SK-N-SH (cell line): ENCODE measurements around the gene NFASC. TPM values are rescaled to one million over a fixed set of nuclear protein-coding genes. Genes with fewer than 3 reads are reported as not detected.

Experiments used
- CTCF ChIA-PET: fragments of 300-600, 350-600 bp; formaldehyde crosslinking; extraction: SDS; loops from one replicate; lab custom pipeline; 2021; lab: Yijun Ruan, JAX
- POLR2A ChIA-PET: fragments of 350-600 bp; sonication (Branson Sonifier 250); formaldehyde crosslinking; extraction: SDS; loops from one replicate; lab custom pipeline; 2020; ENCODE audit warnings: antibody characterized with exemption, inconsistent platforms; lab: Yijun Ruan, JAX
- DNase-seq: peaks from one replicate; pipeline ENCODE4 v3.0.0; 2012
- H2AFZ ChIP-seq: fragments of 200-600 bp; sonication (generic); 2 replicates; pipeline ENCODE4 v1.8.1; 2016; ENCODE audit warnings: antibody characterized with exemption, mild to moderate bottlenecking, low read depth
- H3F3A ChIP-seq: fragments of 200-600 bp; sonication (generic); replicated peaks from 2 replicates; pipeline ENCODE3; 2016; ENCODE audit warnings: antibody characterized with exemption, mild to moderate bottlenecking; ENCODE audit not compliant: insufficient read depth
- H3K27ac ChIP-seq, 2 experiments: fragments of 200-500 bp in 1 of 2; fragments of 200-600 bp in 1 of 2; sonication (Bioruptor generic) in 1 of 2; sonication (generic), shearing (Covaris generic) in 1 of 2; 2 replicates each; pipeline versions ENCODE4 v1.5.1 to v1.6.1; 2014 to 2016; ENCODE audit warnings: low read depth in 2 of 2, inconsistent platforms in 1 of 2, low read length in 1 of 2, mild to moderate bottlenecking in 1 of 2, mixed read lengths in 1 of 2
- H3K27me3 ChIP-seq: fragments of 200-600 bp; sonication (generic), shearing (Covaris generic); 2 replicates; pipeline ENCODE4 v1.6.1; 2016; ENCODE audit warnings: mixed run types; ENCODE audit not compliant: insufficient read depth
- H3K36me3 ChIP-seq, 2 experiments: fragments of 200-500 bp in 1 of 2; fragments of 200-600 bp in 1 of 2; sonication (Bioruptor generic) in 1 of 2; sonication (generic) in 1 of 2; replicated peaks in 1 of 2; 2 replicates each; pipeline versions ENCODE3 to v1.5.1; 2014 to 2016; ENCODE audit warnings: low read length in 1 of 2, mild to moderate bottlenecking in 1 of 2; ENCODE audit not compliant: insufficient read depth in 2 of 2, control insufficient read depth in 1 of 2
- H3K4me1 ChIP-seq, 2 experiments: fragments of 200-500 bp in 1 of 2; fragments of 200-600 bp in 1 of 2; sonication (Bioruptor generic) in 1 of 2; sonication (generic), shearing (Covaris generic) in 1 of 2; 2 replicates each; pipeline versions ENCODE4 v1.5.1 to v1.6.1; 2014 to 2016; ENCODE audit warnings: low read depth in 1 of 2, low read length in 1 of 2, mixed run types in 1 of 2; ENCODE audit not compliant: insufficient read depth in 2 of 2, control insufficient read depth in 1 of 2
- H3K4me2 ChIP-seq: fragments of 200-600 bp; sonication (generic), shearing (Covaris generic); 2 replicates; pipeline ENCODE4 v1.6.1; 2017; ENCODE audit warnings: mixed run types
- H3K4me3 ChIP-seq, 2 experiments: fragments of 200-500 bp in 1 of 2; fragments of 200-600 bp in 1 of 2; sonication (Bioruptor generic) in 1 of 2; sonication (generic), shearing (Covaris generic) in 1 of 2; 2 replicates each; pipeline versions ENCODE4 v1.5.1 to v1.8.1; 2014 to 2016; ENCODE audit warnings: low read depth in 2 of 2, inconsistent platforms in 1 of 2, low read length in 1 of 2, mild to moderate bottlenecking in 1 of 2, mixed read lengths in 1 of 2, moderate library complexity in 1 of 2
- H3K79me2 ChIP-seq: fragments of 200-600 bp; sonication (generic); 2 replicates; pipeline ENCODE4 v1.8.1; 2017; ENCODE audit warnings: mild to moderate bottlenecking; ENCODE audit not compliant: insufficient read depth
- H3K9ac ChIP-seq: fragments of 200-600 bp; sonication (generic); 2 replicates; pipeline ENCODE4 v1.6.1; 2017; ENCODE audit warnings: mixed run types
- H3K9me2 ChIP-seq: fragments of 200-600 bp; sonication (generic); 2 replicates; pipeline ENCODE4 v1.6.1; 2017; ENCODE audit warnings: mixed run types
- H3K9me3 ChIP-seq: fragments of 200-600 bp; sonication (generic); 2 replicates; pipeline ENCODE4 v1.6.1; 2017; ENCODE audit warnings: mixed run types, mild to moderate bottlenecking, moderate library complexity
- H4K20me1 ChIP-seq: fragments of 200-600 bp; sonication (generic); 2 replicates; pipeline ENCODE4 v1.6.1; 2017; ENCODE audit warnings: mild to moderate bottlenecking, mixed run types; ENCODE audit not compliant: insufficient read depth
- CTCF ChIP-seq: fragments of 200-600 bp; sonication (generic); IDR thresholded peaks from 2 replicates; pipeline ENCODE4 v1.6.1; 2017; ENCODE audit warnings: antibody characterized with exemption, mild to moderate bottlenecking, moderate library complexity
- ELF1 ChIP-seq: IDR thresholded peaks from 2 replicates; pipeline ENCODE4 v1.4.0; 2012
- EZH2phosphoT487 ChIP-seq: fragments of 200-600 bp; sonication (generic); IDR thresholded peaks from 2 replicates; pipeline ENCODE4 v1.6.1; 2017; ENCODE audit warnings: low read depth, mixed run types, mild to moderate bottlenecking, antibody characterized with exemption, moderate library complexity, borderline replicate concordance
- FOSL2 ChIP-seq: IDR thresholded peaks from 2 replicates; pipeline ENCODE4 v1.4.0; 2012; ENCODE audit warnings: low read depth, mild to moderate bottlenecking, moderate library complexity, borderline replicate concordance
- FOXM1 ChIP-seq: IDR thresholded peaks from 2 replicates; pipeline ENCODE4 v1.4.0; 2012; ENCODE audit warnings: low read depth, mild to moderate bottlenecking
- GABPA ChIP-seq: IDR thresholded peaks from 2 replicates; pipeline ENCODE4 v1.4.0; 2012; ENCODE audit warnings: low read depth, mild to moderate bottlenecking
- GATA2 ChIP-seq: sonication (generic); formaldehyde crosslinking; IDR thresholded peaks from 2 replicates; pipeline ENCODE4 v1.5.0; 2020; ENCODE audit warnings: mild to moderate bottlenecking, missing genetic modification reagents
- IRF3 ChIP-seq: fragments of 150-350 bp; IDR thresholded peaks from 2 replicates; pipeline ENCODE4 v1.6.1; 2016; ENCODE audit warnings: mild to moderate bottlenecking, low read depth, low read length
- MEF2A ChIP-seq: IDR thresholded peaks from 2 replicates; pipeline ENCODE4 v1.4.0; 2012; ENCODE audit warnings: low read depth, borderline replicate concordance
- PBX3 ChIP-seq: IDR thresholded peaks from 2 replicates; pipeline ENCODE4; 2012
- RCOR1 ChIP-seq: fragments of 150-350 bp; IDR thresholded peaks from 2 replicates; pipeline ENCODE4 v1.6.1; 2017; ENCODE audit warnings: antibody characterized with exemption, low read length
- REST ChIP-seq: IDR thresholded peaks from 2 replicates; pipeline ENCODE4 v1.6.1; 2012; ENCODE audit warnings: mild to moderate bottlenecking, low read depth, low read length, moderate library complexity
- RFX5 ChIP-seq: IDR thresholded peaks from 2 replicates; pipeline ENCODE4 v1.6.1; 2012; ENCODE audit warnings: mild to moderate bottlenecking, improper control_type of control experiment, low read length
- SIN3A ChIP-seq: IDR thresholded peaks from 2 replicates; pipeline ENCODE4 v1.6.1; 2012; ENCODE audit warnings: low read depth, mild to moderate bottlenecking, low read length, moderate library complexity, borderline replicate concordance
- SMC3 ChIP-seq: IDR thresholded peaks from 2 replicates; pipeline ENCODE4 v1.6.1; 2012; ENCODE audit warnings: low read depth, low read length, improper control_type of control experiment
- TCF12 ChIP-seq: IDR thresholded peaks from 2 replicates; pipeline ENCODE4 v1.4.0; 2012
- TEAD4 ChIP-seq: IDR thresholded peaks from 2 replicates; pipeline ENCODE4 v1.4.0; 2012; ENCODE audit warnings: mild to moderate bottlenecking, borderline replicate concordance; ENCODE audit not compliant: insufficient read depth
- USF1 ChIP-seq: IDR thresholded peaks from 2 replicates; pipeline ENCODE4 v1.4.0; 2012; ENCODE audit warnings: low read depth, borderline replicate concordance
- YY1 ChIP-seq: IDR thresholded peaks from 2 replicates; pipeline ENCODE4 v1.4.0; 2012; ENCODE audit warnings: low read depth, mild to moderate bottlenecking
- WGBS: methylation state at CpG from one replicate; pipeline ENCODE4 v1.1.6; 2017; ENCODE audit warnings: low lambda C conversion rate; 5-methylcytosine and 5-hydroxymethylcytosine counted together
- polyA plus RNA-seq, 3 experiments: library from polyadenylated mRNA; depleted of rRNA; stranded (reverse); fragments of >200 nt; gene quantifications; 2 replicates each; pipeline ENCODE4 v1.2.3, GENCODE V29; 2012

Gene NFASC
- polyA plus RNA-seq, 1 of the 3 experiments (the other 2 are of a cell fraction), result 6.0 TPM

- H3F3A ChIP-seq, result no peaks in the 10 kb centered on the region
- no peaks in the 10 kb centered on the region for H3K36me3 ChIP-seq
- ChIA-PET POLR2A (no interaction called here), CTCF (interaction anchor here (1.3 to 18.8 kb wide), 3 partner anchors 20 to 84 kb away, joined by 4 to 756 read pairs (median 92); partner anchors contain the start of gene CNTN2)
- H4K20me1 ChIP-seq, result no peaks in the 10 kb centered on the region
- H3K4me3 ChIP-seq, result no peak overlapping the region
- H3K4me2 ChIP-seq, result no peak overlapping the region
- no peak overlapping the region for H2AFZ ChIP-seq
- no peak for DNase-seq
- H3K79me2 ChIP-seq, result no peaks in the 10 kb centered on the region
- no peak overlapping the region for H3K9ac ChIP-seq
- H3K4me1 ChIP-seq, result peaks cover 0 to 5% of the 10 kb centered on the region in 2 experiments; a peak in 1 of 4 replicates
- no peak overlapping the region for H3K27ac ChIP-seq
- H3K9me3 ChIP-seq, result no peaks in the 10 kb centered on the region
- no peaks in the 10 kb centered on the region for H3K9me2 ChIP-seq
- TF ChIP-seq RFX5 (no peak), ELF1 (no peak), SMC3 (no peak), MEF2A (no peak), TCF12 (no peak), USF1 (no peak), TEAD4 (no peak), FOXM1 (no peak), PBX3 (no peak), SIN3A (no peak), EZH2phosphoT487 (no peak), GABPA (no peak)
- WGBS, result 59% methylated on average over 2 of the region's 6 CpGs
- H3K27me3 ChIP-seq, result no peaks in the 10 kb centered on the region
Measured at GRCh38 chr1:205059660-205060059, 189.0 kb downstream of the NFASC start.

GRCh38 chr1:205060746-205061145 is 190.1 kb downstream of the NFASC start:
- Histone ChIP-seq H3K27me3 (no peaks in the 10 kb centered on the region), H3K9ac (no peak overlapping the region), H3K79me2 (no peaks in the 10 kb centered on the region), H3K9me2 (no peaks in the 10 kb centered on the region), H3K4me2 (no peak overlapping the region), H3K9me3 (no peaks in the 10 kb centered on the region), H3F3A (no peaks in the 10 kb centered on the region), H3K4me3 (no peak overlapping the region), H3K36me3 (no peaks in the 10 kb centered on the region), H4K20me1 (no peaks in the 10 kb centered on the region), H2AFZ (no peak overlapping the region), H3K27ac (no peak overlapping the region), H3K4me1 (peaks cover 0 to 5% of the 10 kb centered on the region in 2 experiments; a peak in 1 of 4 replicates)
- DNase-seq, result no peak
- CTCF ChIA-PET, result interaction anchor here (0.6 to 18.8 kb wide), 35 partner anchors 9 to 308 kb away, joined by 3 to 756 read pairs (median 14); partner anchors contain the start of genes CNTN2, RBBP5 and TMEM81
- WGBS, result 74% methylated on average over 6 of the region's 10 CpGs
- POLR2A ChIA-PET, result no interaction called here
- TF ChIP-seq FOSL2 (no peak), GATA2 (CRISPR knock-in tag) (no peak), YY1 (no peak), RCOR1 (no peak), FOXM1 (no peak), ELF1 (no peak), IRF3 (no peak), REST (no peak), CTCF (no peak)
